Spleen (tissue), 7 donors: ENCODE data around the gene ACTR3.

Experiments used
- CTCF ChIP-seq, 11 experiments: fragments of 200-600 bp in 7 of 11; fragments of 450-650 bp in 4 of 11; sonication (generic) in 4 of 11; IDR thresholded peaks in 8 of 11; conservative IDR thresholded peaks in 3 of 11; 1 replicate in 7 of 11; 2 replicates in 4 of 11; pipeline versions ENCODE4 v1.4.0 to v1.8.0; 2016 to 2021; ENCODE audit warnings: antibody characterized with exemption in 11 of 11, inconsistent platforms in 4 of 11, mild to moderate bottlenecking in 1 of 11
- POLR2AphosphoS5 ChIP-seq, 3 donors: sonication (generic); formaldehyde crosslinking; IDR thresholded peaks; one replicate each; pipeline ENCODE4 v1.5.1; 2017; ENCODE audit warnings: antibody characterized with exemption in 3 of 3
- donor health status: DM: no; HTN: no; CAD: no; lungs with moderate emphysema.
- donor health status: DM: no; HTN: no; CAD: no.
- donor health status: DM: no; HTN: no; CAD: no.

GRCh38 chr2:114001937-114002336 is 112.0 kb downstream of the ACTR3 start:
- TF ChIP-seq CTCF (IDR thresholded peaks at IDR 0.05 in 8 of 11, conservative IDR thresholded peaks at IDR 0.05 in 3 of 11): no peak
- no peak for TF ChIP-seq POLR2AphosphoS5 (IDR thresholded peaks at IDR 0.05)
